Endodermal cell (in vitro differentiated cells): Measurements from ENCODE around the gene BMPER. TPM values are rescaled to one million over a fixed set of nuclear protein-coding genes. Genes with fewer than 3 reads are reported as not detected.

ENCODE experiments used
- DNase-seq: peaks from one replicate; pipeline ENCODE4 v3.0.0-alpha.2; 2017
- H3K27ac ChIP-seq: 2 replicates; pipeline ENCODE4 v1.5.1; 2013; ENCODE audit warnings: mild to moderate bottlenecking, low read depth, low read length, moderate library complexity
- H3K27me3 ChIP-seq: 2 replicates; pipeline ENCODE4 v1.6.1; 2013; ENCODE audit warnings: mild to moderate bottlenecking, low read length, moderate library complexity; ENCODE audit not compliant: insufficient read depth, control insufficient read depth, poor library complexity, severe bottlenecking
- H3K36me3 ChIP-seq: 2 replicates; pipeline ENCODE4 v1.7.0; 2013; ENCODE audit warnings: mild to moderate bottlenecking, low read length, moderate library complexity; ENCODE audit not compliant: control insufficient read depth, insufficient read depth
- H3K4me1 ChIP-seq: one replicate; pipeline ENCODE4 v1.7.0; 2013; ENCODE audit warnings: low read length; ENCODE audit not compliant: control insufficient read depth, insufficient read depth
- H3K4me3 ChIP-seq: 2 replicates; pipeline ENCODE4 v1.5.1; 2013; ENCODE audit warnings: mild to moderate bottlenecking, low read length, moderate library complexity
- H3K9ac ChIP-seq: 2 replicates; pipeline ENCODE4 v1.6.1; 2013; ENCODE audit warnings: mild to moderate bottlenecking, low read length, moderate library complexity; ENCODE audit not compliant: poor library complexity, severe bottlenecking; ENCODE audit errors: extremely low read depth
- H3K9me3 ChIP-seq: 2 replicates; pipeline ENCODE4 v1.6.1; 2013; ENCODE audit warnings: mild to moderate bottlenecking, low read length, moderate library complexity; ENCODE audit not compliant: control insufficient read depth
- H3K27ac Mint-ChIP-seq: 2 replicates; pipeline ENCODE4 v1.8.0; 2020; ENCODE audit warnings: mixed read lengths
- H3K27me3 Mint-ChIP-seq: 2 replicates; pipeline ENCODE4 v1.8.0; 2021; ENCODE audit warnings: mild to moderate bottlenecking, mixed read lengths; ENCODE audit not compliant: insufficient read depth
- H3K36me3 Mint-ChIP-seq: 2 replicates; pipeline ENCODE4 v1.8.0; 2020; ENCODE audit warnings: low read depth, mixed read lengths
- H3K4me1 Mint-ChIP-seq: 2 replicates; pipeline ENCODE4 v1.8.0; 2020; ENCODE audit warnings: mixed read lengths
- H3K4me3 Mint-ChIP-seq: 2 replicates; pipeline ENCODE4 v1.8.0; 2020; ENCODE audit warnings: mild to moderate bottlenecking, moderate library complexity, mixed read lengths
- H3K9me3 Mint-ChIP-seq: 2 replicates; pipeline ENCODE4 v1.8.0; 2020; ENCODE audit warnings: mild to moderate bottlenecking, mixed read lengths
- CTCF ChIP-seq: fragments of 200-600 bp; sonication (generic); conservative IDR thresholded peaks from 2 replicates; pipeline ENCODE4 v1.5.0; 2021; ENCODE audit warnings: antibody characterized with exemption, mild to moderate bottlenecking
- WGBS, 2 experiments: methylation state at CpG; one replicate each; pipeline versions ENCODE4 v1.1.5 to v1.1.7; 2013; ENCODE audit warnings: missing lambda C conversion rate in 2 of 2, mixed read lengths in 1 of 2; ENCODE audit not compliant: insufficient coverage in 1 of 2, insufficient read length in 1 of 2; 5-methylcytosine and 5-hydroxymethylcytosine counted together
- total RNA-seq, 2 donors: library from RNA; stranded (reverse); fragmentation: NEBNext Ultra II Directional in 1 of 2; extraction: Animal tissue kit (Norgen Biotek cat#: 25700) in 1 of 2; gene quantifications; 2 replicates in 1 of 2; 3 replicates in 1 of 2; pipeline ENCODE4 v1.2.1, GENCODE V29; 2021

The BMPER gene
- total RNA-seq, 2 donors from 2014 or later: 71.2 to 72.2 TPM

- no peaks in the 10 kb centered on the region for H3K4me1 ChIP-seq
- H3K36me3 ChIP-seq: no peaks in the 10 kb centered on the region
- H3K4me3 ChIP-seq: no peak overlapping the region
- no peak overlapping the region for H3K9ac ChIP-seq
- TF ChIP-seq CTCF: no peak
- Mint-ChIP-seq H3K4me1 (no peaks in the 10 kb centered on the region), H3K36me3 (peaks cover 21% of the 10 kb centered on the region), H3K27ac (no peak overlapping the region), H3K9me3 (peaks cover 7% of the 10 kb centered on the region), H3K4me3 (no peak overlapping the region), H3K27me3 (no peaks in the 10 kb centered on the region)
- no peaks in the 10 kb centered on the region for H3K9me3 ChIP-seq
- no peaks in the 10 kb centered on the region for H3K27me3 ChIP-seq
- WGBS, 2 experiments: 95% methylated on average over 2 of the region's 2 CpGs; no CpG with 5 or more reads in 1 of the 2 experiments
- DNase-seq: no peak
- no peak overlapping the region for H3K27ac ChIP-seq
Measured at GRCh38 chr7:33986451-33986850, 81.1 kb downstream of the BMPER start.

GRCh38 chr7:33986951-33987947, 81.9 kb downstream of the BMPER start:
- Mint-ChIP-seq H3K4me1 (no peaks in the 10 kb centered on the region), H3K9me3 (peaks cover 7% of the 10 kb centered on the region), H3K4me3 (no peak overlapping the region), H3K27ac (no peak overlapping the region), H3K27me3 (no peaks in the 10 kb centered on the region), H3K36me3 (peaks cover 21% of the 10 kb centered on the region)
- Histone ChIP-seq H3K27me3 (no peaks in the 10 kb centered on the region), H3K4me1 (no peaks in the 10 kb centered on the region), H3K9ac (no peak overlapping the region), H3K9me3 (no peaks in the 10 kb centered on the region), H3K36me3 (no peaks in the 10 kb centered on the region), H3K4me3 (no peak overlapping the region), H3K27ac (no peak overlapping the region)
- no peak for TF ChIP-seq CTCF
- WGBS, 2 experiments: 83 to 86% methylated on average over 6 to 9 of the region's 9 CpGs
- DNase-seq: no peak

GRCh38 chr7:33996899-33997298, 91.6 kb downstream of the BMPER start:
- Mint-ChIP-seq H3K9me3 (peaks cover 11% of the 10 kb centered on the region), H3K4me1 (peaks cover 26% of the 10 kb centered on the region), H3K27ac (no peak overlapping the region), H3K4me3 (no peak overlapping the region), H3K36me3 (peaks cover 47% of the 10 kb centered on the region), H3K27me3 (no peaks in the 10 kb centered on the region)
- Histone ChIP-seq H3K4me1 (peaks cover 6% of the 10 kb centered on the region), H3K27me3 (no peaks in the 10 kb centered on the region), H3K36me3 (no peaks in the 10 kb centered on the region), H3K27ac (no peak overlapping the region), H3K9ac (no peak overlapping the region), H3K9me3 (no peaks in the 10 kb centered on the region), H3K4me3 (no peak overlapping the region)
- TF ChIP-seq CTCF: no peak
- no peak for DNase-seq
- 92% methylated on average over 1 of the region's 1 CpG; no CpG with 5 or more reads in 1 of the 2 experiments for WGBS, 2 experiments
